WTC11 (cell line): ENCODE data around the gene IFFO2. TPM values are rescaled to one million over a fixed set of nuclear protein-coding genes. Genes with fewer than 3 reads are reported as not detected.

Experiments
- ATAC-seq: fragments of 200-7000 bp; cut with Tn5 transposase; 2 replicates; pipeline ENCODE4 v1.10.0; 2021; ENCODE audit warnings: mild to moderate bottlenecking, moderate library complexity
- CTCF ChIA-PET: fragments of 300-600 bp; sonication (Branson Sonifier 250); formaldehyde crosslinking; loops from one replicate; lab custom pipeline; 2021; ENCODE audit warnings: antibody characterized with exemption; lab: Charles Lee
- POLR2A ChIA-PET: fragments of 350-600 bp; sonication (Branson Sonifier 250); formaldehyde crosslinking; loops from one replicate; lab custom pipeline; 2021; ENCODE audit warnings: antibody characterized with exemption; lab: Charles Lee
- DNase-seq: peaks from one replicate; pipeline ENCODE4 v3.0.0; 2021; ENCODE audit warnings: low spot score
- H3K27ac Mint-ChIP-seq: 2 replicates; pipeline ENCODE4 v1.8.0; 2021; ENCODE audit warnings: mixed read lengths
- H3K27me3 Mint-ChIP-seq: 2 replicates; pipeline ENCODE4 v1.8.0; 2021; ENCODE audit warnings: low read depth, mild to moderate bottlenecking, moderate library complexity, mixed read lengths
- H3K36me3 Mint-ChIP-seq: 2 replicates; pipeline ENCODE4 v1.8.0; 2021; ENCODE audit warnings: mixed read lengths
- H3K4me1 Mint-ChIP-seq: 2 replicates; pipeline ENCODE4 v1.8.0; 2022; ENCODE audit warnings: mixed read lengths
- H3K4me3 Mint-ChIP-seq: 2 replicates; pipeline ENCODE4 v1.8.0; 2021; ENCODE audit warnings: mild to moderate bottlenecking, moderate library complexity, mixed read lengths
- H3K9me3 Mint-ChIP-seq: 2 replicates; pipeline ENCODE4 v1.8.0; 2021; ENCODE audit warnings: mixed read lengths
- ARID4B ChIP-seq: sonication (generic); formaldehyde crosslinking; IDR thresholded peaks from 2 replicates; pipeline ENCODE4 v1.8.0; 2023; ENCODE audit warnings: missing genetic modification reagents, mild to moderate bottlenecking, borderline replicate concordance
- GABPB1 ChIP-seq: sonication (generic); formaldehyde crosslinking; IDR thresholded peaks from 2 replicates; pipeline ENCODE4 v1.8.1; 2023; ENCODE audit warnings: mild to moderate bottlenecking, missing genetic modification reagents
- JAZF1 ChIP-seq: fragments of 250-450 bp; sonication (Bioruptor Pico); IDR thresholded peaks from 2 replicates; pipeline ENCODE4 v1.9.0; 2021; ENCODE audit warnings: moderate library complexity, mild to moderate bottlenecking, inconsistent platforms
- KAT7 ChIP-seq: sonication (generic); formaldehyde crosslinking; IDR thresholded peaks from 2 replicates; pipeline ENCODE4 v1.8.1; 2023; ENCODE audit warnings: missing genetic modification reagents, mild to moderate bottlenecking, borderline replicate concordance
- MYBL2 ChIP-seq: sonication (generic); formaldehyde crosslinking; IDR thresholded peaks from 2 replicates; pipeline ENCODE4 v1.8.1; 2023; ENCODE audit warnings: mild to moderate bottlenecking, moderate library complexity, missing genetic modification reagents
- NFYB ChIP-seq: sonication (generic); formaldehyde crosslinking; conservative IDR thresholded peaks from 2 replicates; pipeline ENCODE4 v1.8.0; 2022; ENCODE audit warnings: low read depth, missing genetic modification reagents
- NR2C2 ChIP-seq: sonication (generic); formaldehyde crosslinking; IDR thresholded peaks from 2 replicates; pipeline ENCODE4 v1.8.0; 2022; ENCODE audit warnings: mild to moderate bottlenecking, missing genetic modification reagents
- PRDM15 ChIP-seq: sonication (generic); formaldehyde crosslinking; IDR thresholded peaks from 2 replicates; pipeline ENCODE4 v1.8.0; 2022; ENCODE audit warnings: missing genetic modification reagents
- RORB ChIP-seq: fragments of 250-450 bp; sonication (Bioruptor Pico); IDR thresholded peaks from 2 replicates; pipeline ENCODE4 v1.9.0; 2021; ENCODE audit warnings: mild to moderate bottlenecking
- SOX15 ChIP-seq: fragments of 250-450 bp; sonication (Bioruptor Pico); IDR thresholded peaks from 2 replicates; pipeline ENCODE4 v1.9.0; 2021; ENCODE audit warnings: mild to moderate bottlenecking
- SP1 ChIP-seq: sonication (generic); formaldehyde crosslinking; conservative IDR thresholded peaks from 2 replicates; pipeline ENCODE4 v1.8.1; 2022; ENCODE audit warnings: missing genetic modification reagents
- ZNF263 ChIP-seq: sonication (generic); formaldehyde crosslinking; IDR thresholded peaks from 2 replicates; pipeline ENCODE4 v1.8.1; 2022; ENCODE audit warnings: low read depth, mild to moderate bottlenecking, moderate library complexity, missing genetic modification reagents
- ZNF317 ChIP-seq: sonication (generic); formaldehyde crosslinking; IDR thresholded peaks from 2 replicates; pipeline ENCODE4 v1.8.1; 2023; ENCODE audit warnings: low read depth, mild to moderate bottlenecking, moderate library complexity, missing genetic modification reagents, borderline replicate concordance
- ZNF425 ChIP-seq: fragments of 250-450 bp; sonication (Bioruptor Pico); conservative IDR thresholded peaks from 2 replicates; pipeline ENCODE4 v1.9.0; 2021; ENCODE audit warnings: mild to moderate bottlenecking
- ZNF671 ChIP-seq: fragments of 250-450 bp; sonication (Bioruptor Pico); IDR thresholded peaks from 2 replicates; pipeline ENCODE4 v1.8.0; 2021; ENCODE audit warnings: mild to moderate bottlenecking
- total RNA-seq: library from RNA; stranded (reverse); gene quantifications from 3 replicates; pipeline ENCODE4 v1.2.3, GENCODE V29; 2021
- TF ChIP-seq, protein P1 (sequence below): sonication (generic); formaldehyde crosslinking; IDR thresholded peaks from 2 replicates; pipeline ENCODE4 v1.8.1; 2022; ENCODE audit warnings: missing genetic modification reagents, borderline replicate concordance
- TF ChIP-seq, protein P2 (sequence below): sonication (generic); formaldehyde crosslinking; IDR thresholded peaks from 2 replicates; pipeline ENCODE4 v1.8.0; 2023; ENCODE audit warnings: mild to moderate bottlenecking, missing genetic modification reagents
- TF ChIP-seq, protein P3 (sequence below): sonication (generic); formaldehyde crosslinking; IDR thresholded peaks from 2 replicates; pipeline ENCODE4 v1.8.1; 2023; ENCODE audit warnings: mild to moderate bottlenecking, missing genetic modification reagents

IFFO2 gene
- total RNA-seq, 1 experiment from 2014 or later = 8.1 TPM

DNA sequence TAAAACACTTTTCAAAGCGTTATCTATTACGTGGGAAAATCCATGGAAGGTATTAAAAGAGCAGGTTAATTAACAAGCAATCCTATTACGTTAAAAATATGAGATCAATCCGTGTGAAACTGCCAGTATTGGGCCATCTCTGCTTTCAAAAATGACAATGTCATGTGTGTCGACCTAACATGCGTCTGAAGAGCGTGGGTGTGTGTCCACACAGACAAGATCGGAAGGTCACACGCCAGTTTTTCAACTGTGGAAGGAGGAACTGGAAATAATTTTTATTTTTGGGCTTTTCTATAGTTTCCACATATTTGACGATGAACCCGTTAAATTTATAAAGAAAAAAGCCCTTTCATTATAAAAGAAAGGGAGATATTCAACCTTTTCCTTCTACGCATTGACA lies 36.5 kb downstream of the IFFO2 start:
- Mint-ChIP-seq H3K4me1 (peaks cover 13% of the 10 kb centered on the region), H3K27me3 (no peaks in the 10 kb centered on the region), H3K27ac (no peak overlapping the region), H3K4me3 (no peak overlapping the region), H3K36me3 (no peaks in the 10 kb centered on the region), H3K9me3 (no peaks in the 10 kb centered on the region)
- DNase-seq (no peak), ATAC-seq (no peak)
- ChIA-PET POLR2A (no interaction called here), CTCF (no interaction called here)
- TF ChIP-seq, protein P1, sequence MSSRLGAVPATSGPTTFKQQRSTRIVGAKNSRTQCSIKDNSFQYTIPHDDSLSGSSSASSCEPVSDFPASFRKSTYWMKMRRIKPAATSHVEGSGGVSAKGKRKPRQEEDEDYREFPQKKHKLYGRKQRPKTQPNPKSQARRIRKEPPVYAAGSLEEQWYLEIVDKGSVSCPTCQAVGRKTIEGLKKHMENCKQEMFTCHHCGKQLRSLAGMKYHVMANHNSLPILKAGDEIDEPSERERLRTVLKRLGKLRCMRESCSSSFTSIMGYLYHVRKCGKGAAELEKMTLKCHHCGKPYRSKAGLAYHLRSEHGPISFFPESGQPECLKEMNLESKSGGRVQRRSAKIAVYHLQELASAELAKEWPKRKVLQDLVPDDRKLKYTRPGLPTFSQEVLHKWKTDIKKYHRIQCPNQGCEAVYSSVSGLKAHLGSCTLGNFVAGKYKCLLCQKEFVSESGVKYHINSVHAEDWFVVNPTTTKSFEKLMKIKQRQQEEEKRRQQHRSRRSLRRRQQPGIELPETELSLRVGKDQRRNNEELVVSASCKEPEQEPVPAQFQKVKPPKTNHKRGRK (CRISPR knock-in tag) = no peak
- no peak for TF ChIP-seq GABPB1 (CRISPR knock-in tag)
- TF ChIP-seq SOX15 (CRISPR knock-in tag) = no peak
- TF ChIP-seq RORB = no peak
- TF ChIP-seq ZNF317 (CRISPR knock-in tag) = no peak
- no peak for TF ChIP-seq ZNF671 (CRISPR knock-in tag)
- no peak for TF ChIP-seq ZNF263
- TF ChIP-seq PRDM15 (CRISPR knock-in tag) = no peak
- no peak for TF ChIP-seq MYBL2 (CRISPR knock-in tag)
- TF ChIP-seq ZNF425 (CRISPR knock-in tag) = no peak
- no peak for TF ChIP-seq NFYB (CRISPR knock-in tag)
- TF ChIP-seq, protein P2, sequence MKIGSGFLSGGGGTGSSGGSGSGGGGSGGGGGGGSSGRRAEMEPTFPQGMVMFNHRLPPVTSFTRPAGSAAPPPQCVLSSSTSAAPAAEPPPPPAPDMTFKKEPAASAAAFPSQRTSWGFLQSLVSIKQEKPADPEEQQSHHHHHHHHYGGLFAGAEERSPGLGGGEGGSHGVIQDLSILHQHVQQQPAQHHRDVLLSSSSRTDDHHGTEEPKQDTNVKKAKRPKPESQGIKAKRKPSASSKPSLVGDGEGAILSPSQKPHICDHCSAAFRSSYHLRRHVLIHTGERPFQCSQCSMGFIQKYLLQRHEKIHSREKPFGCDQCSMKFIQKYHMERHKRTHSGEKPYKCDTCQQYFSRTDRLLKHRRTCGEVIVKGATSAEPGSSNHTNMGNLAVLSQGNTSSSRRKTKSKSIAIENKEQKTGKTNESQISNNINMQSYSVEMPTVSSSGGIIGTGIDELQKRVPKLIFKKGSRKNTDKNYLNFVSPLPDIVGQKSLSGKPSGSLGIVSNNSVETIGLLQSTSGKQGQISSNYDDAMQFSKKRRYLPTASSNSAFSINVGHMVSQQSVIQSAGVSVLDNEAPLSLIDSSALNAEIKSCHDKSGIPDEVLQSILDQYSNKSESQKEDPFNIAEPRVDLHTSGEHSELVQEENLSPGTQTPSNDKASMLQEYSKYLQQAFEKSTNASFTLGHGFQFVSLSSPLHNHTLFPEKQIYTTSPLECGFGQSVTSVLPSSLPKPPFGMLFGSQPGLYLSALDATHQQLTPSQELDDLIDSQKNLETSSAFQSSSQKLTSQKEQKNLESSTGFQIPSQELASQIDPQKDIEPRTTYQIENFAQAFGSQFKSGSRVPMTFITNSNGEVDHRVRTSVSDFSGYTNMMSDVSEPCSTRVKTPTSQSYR (CRISPR knock-in tag) = no peak
- TF ChIP-seq JAZF1 = no peak
- TF ChIP-seq SP1 (CRISPR knock-in tag) = no peak
- TF ChIP-seq KAT7 (CRISPR knock-in tag) = no peak

GRCh38 chr1:18919197-18919905 lies 37.1 kb downstream of the IFFO2 start:
- Mint-ChIP-seq H3K4me1 (peaks cover 13% of the 10 kb centered on the region), H3K4me3 (no peak overlapping the region), H3K36me3 (no peaks in the 10 kb centered on the region), H3K27me3 (no peaks in the 10 kb centered on the region), H3K9me3 (no peaks in the 10 kb centered on the region), H3K27ac (0 out of 2 replicates have a peak overlapping the region, but pooled peaks have one; percentile 36)
- DNase-seq (no peak), ATAC-seq (no peak)
- POLR2A ChIA-PET = no interaction called here
- CTCF ChIA-PET = no interaction called here
- TF ChIP-seq, protein P3, sequence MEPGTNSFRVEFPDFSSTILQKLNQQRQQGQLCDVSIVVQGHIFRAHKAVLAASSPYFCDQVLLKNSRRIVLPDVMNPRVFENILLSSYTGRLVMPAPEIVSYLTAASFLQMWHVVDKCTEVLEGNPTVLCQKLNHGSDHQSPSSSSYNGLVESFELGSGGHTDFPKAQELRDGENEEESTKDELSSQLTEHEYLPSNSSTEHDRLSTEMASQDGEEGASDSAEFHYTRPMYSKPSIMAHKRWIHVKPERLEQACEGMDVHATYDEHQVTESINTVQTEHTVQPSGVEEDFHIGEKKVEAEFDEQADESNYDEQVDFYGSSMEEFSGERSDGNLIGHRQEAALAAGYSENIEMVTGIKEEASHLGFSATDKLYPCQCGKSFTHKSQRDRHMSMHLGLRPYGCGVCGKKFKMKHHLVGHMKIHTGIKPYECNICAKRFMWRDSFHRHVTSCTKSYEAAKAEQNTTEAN (CRISPR knock-in tag) = no peak
- TF ChIP-seq NR2C2 (CRISPR knock-in tag) (no peak), ARID4B (no peak)
